ENCODE measurements around the gene KCNK1. TPM values are rescaled to one million over a fixed set of nuclear protein-coding genes. Genes with fewer than 3 reads are reported as not detected.
A peak's percentile ranks its signal among the peaks of the same experiment; 100 is the strongest.

The KCNK1 gene
- total and polyA plus RNA-seq, 2 of the 8 experiments (the other 6 are each of a cell fraction or from before 2014, with no cell fraction given) = 11.9 to 16.5 TPM

GRCh38 chr1:233613252-233614172 lies at the start of gene KCNK1 (continued):
- TF ChIP-seq BCL11A (IDR thresholded peaks at IDR 0.05; ENCODE audit: low read depth in 2 of 2, low read length in 2 of 2) = no peak
- peak in 1 of 2 experiments; percentile 76; a peak in 2 of 3 replicates for TF ChIP-seq POLR2A (IDR thresholded peaks at IDR 0.05; ENCODE audit: control extremely low read depth in 1 of 2, low read depth in 2 of 2, low read length in 2 of 2)
- no peak for TF ChIP-seq SRF (IDR thresholded peaks at IDR 0.05; ENCODE audit: low read depth, low read length)
- peak; percentile 57; the same call in 1 of the 2 replicates for TF ChIP-seq TAF1 (IDR thresholded peaks at IDR 0.05; ENCODE audit: low read depth, low read length)
- TF ChIP-seq BACH1 (IDR thresholded peaks at IDR 0.05; ENCODE audit: low read length) = no peak
- TF ChIP-seq ASH2L (IDR thresholded peaks at IDR 0.05; ENCODE audit: low read length) = peak; percentile 87
- TF ChIP-seq SUZ12 (IDR thresholded peaks at IDR 0.05; ENCODE audit: low read length) = 0 out of 2 replicates have a peak, but pooled peaks have one; percentile 36
- no peak for TF ChIP-seq CBX8 (IDR thresholded peaks at IDR 0.05; ENCODE audit: borderline replicate concordance, low read depth, low read length)
- TF ChIP-seq E2F6 (IDR thresholded peaks at IDR 0.05) = peak; percentile 55; the same call in 1 of the 2 replicates
- peak; percentile 51 for TF ChIP-seq PHF8 (conservative IDR thresholded peaks at IDR 0.05; ENCODE audit: low read depth, low read length)
- TF ChIP-seq SP1 (IDR thresholded peaks at IDR 0.05; ENCODE audit: low read depth, low read length) = 0 out of 2 replicates have a peak, but pooled peaks have one; percentile 41
- peak; percentile 41; the same call in 1 of the 2 replicates for TF ChIP-seq MAX (IDR thresholded peaks at IDR 0.05)

All from H1 (cell line).